ENCODE results near the gene SERINC5. TPM values are rescaled to one million over a fixed set of nuclear protein-coding genes. Genes with fewer than 3 reads are reported as not detected.
A peak's percentile ranks its signal among the peaks of the same experiment; 100 is the strongest.

The SERINC5 gene
- total RNA-seq, 2 donors from 2014 or later = 134 to 183 TPM

DNA sequence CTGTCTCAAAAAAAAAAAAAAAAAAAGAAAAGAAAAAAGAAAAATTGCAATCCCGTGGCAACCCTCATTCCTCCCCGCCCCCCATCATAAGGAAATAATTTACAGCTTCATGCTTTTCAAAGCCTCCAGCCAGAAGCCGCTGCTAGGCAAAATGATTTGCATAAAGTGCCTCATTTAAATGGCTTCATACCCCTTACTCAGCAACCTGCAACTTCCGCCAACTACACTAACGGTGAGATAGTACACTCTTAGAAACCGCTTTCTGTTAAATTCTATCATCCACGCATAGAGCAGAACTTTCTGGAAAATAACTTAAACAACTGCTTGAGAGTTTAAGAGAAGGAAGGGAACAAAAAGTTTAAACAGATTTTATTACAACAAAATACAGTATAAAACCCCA is 17.8 kb downstream of the SERINC5 start:
- Mint-ChIP-seq H3K36me3 (ENCODE audit: low read depth) (peaks cover 47% of the 10 kb centered on the region), H3K4me3 (no peak overlapping the region), H3K4me1 (peaks cover 17% of the 10 kb centered on the region), H3K9me3 (peaks cover 21% of the 10 kb centered on the region), H3K27ac (no peak overlapping the region), H3K27me3 (ENCODE audit: insufficient read depth) (no peaks in the 10 kb centered on the region)
- H3K4me3 ChIP-seq (ENCODE audit: low read length) = no peak overlapping the region
- H3K36me3 ChIP-seq (ENCODE audit: control insufficient read depth, insufficient read depth, low read length) = peaks cover 67% of the 10 kb centered on the region
- no peak overlapping the region for H3K9ac ChIP-seq (ENCODE audit: extremely low read depth, low read length, poor library complexity, severe bottlenecking)
- DNase-seq = no peak
- H3K4me1 ChIP-seq (ENCODE audit: control insufficient read depth, insufficient read depth, low read length) = no peaks in the 10 kb centered on the region
- H3K9me3 ChIP-seq (ENCODE audit: control insufficient read depth, low read length) = peaks cover 28% of the 10 kb centered on the region
- no peak overlapping the region for H3K27ac ChIP-seq (ENCODE audit: low read depth, low read length)
- 96 to 100% methylated on average over 1 to 7 of the region's 7 CpGs for WGBS, 2 experiments (ENCODE audit: insufficient coverage in 1 of 2, insufficient read length in 1 of 2)
- no peak for TF ChIP-seq CTCF (conservative IDR thresholded peaks at IDR 0.05)
- H3K27me3 ChIP-seq (ENCODE audit: control insufficient read depth, insufficient read depth, low read length, poor library complexity, severe bottlenecking) = no peaks in the 10 kb centered on the region

- H3K27me3 Mint-ChIP-seq (ENCODE audit: insufficient read depth) = no peaks in the 10 kb centered on the region
- 94% methylated on average over 5 of the region's 5 CpGs; no CpG with 5 or more reads in 1 of the 2 experiments for WGBS, 2 experiments (ENCODE audit: insufficient coverage in 1 of 2, insufficient read length in 1 of 2)
- peaks cover 17% of the 10 kb centered on the region for H3K4me1 Mint-ChIP-seq
- no peak for TF ChIP-seq CTCF (conservative IDR thresholded peaks at IDR 0.05)
- Histone ChIP-seq H3K9ac (ENCODE audit: extremely low read depth, low read length, poor library complexity, severe bottlenecking) (no peak overlapping the region), H3K36me3 (ENCODE audit: control insufficient read depth, insufficient read depth, low read length) (peaks cover 64% of the 10 kb centered on the region), H3K9me3 (ENCODE audit: control insufficient read depth, low read length) (peaks cover 19% of the 10 kb centered on the region), H3K4me3 (ENCODE audit: low read length) (no peak overlapping the region), H3K27me3 (ENCODE audit: control insufficient read depth, insufficient read depth, low read length, poor library complexity, severe bottlenecking) (no peaks in the 10 kb centered on the region), H3K4me1 (ENCODE audit: control insufficient read depth, insufficient read depth, low read length) (no peaks in the 10 kb centered on the region), H3K27ac (ENCODE audit: low read depth, low read length) (no peak overlapping the region)
- H3K27ac Mint-ChIP-seq = peak overlapping the region; percentile 28
- H3K4me3 Mint-ChIP-seq = no peak overlapping the region
- peaks cover 14% of the 10 kb centered on the region for H3K9me3 Mint-ChIP-seq
- H3K36me3 Mint-ChIP-seq (ENCODE audit: low read depth) = peaks cover 42% of the 10 kb centered on the region
- no peak for DNase-seq
Measured at GRCh38 chr5:80237243-80237642, 18.6 kb downstream of the SERINC5 start.

DNA sequence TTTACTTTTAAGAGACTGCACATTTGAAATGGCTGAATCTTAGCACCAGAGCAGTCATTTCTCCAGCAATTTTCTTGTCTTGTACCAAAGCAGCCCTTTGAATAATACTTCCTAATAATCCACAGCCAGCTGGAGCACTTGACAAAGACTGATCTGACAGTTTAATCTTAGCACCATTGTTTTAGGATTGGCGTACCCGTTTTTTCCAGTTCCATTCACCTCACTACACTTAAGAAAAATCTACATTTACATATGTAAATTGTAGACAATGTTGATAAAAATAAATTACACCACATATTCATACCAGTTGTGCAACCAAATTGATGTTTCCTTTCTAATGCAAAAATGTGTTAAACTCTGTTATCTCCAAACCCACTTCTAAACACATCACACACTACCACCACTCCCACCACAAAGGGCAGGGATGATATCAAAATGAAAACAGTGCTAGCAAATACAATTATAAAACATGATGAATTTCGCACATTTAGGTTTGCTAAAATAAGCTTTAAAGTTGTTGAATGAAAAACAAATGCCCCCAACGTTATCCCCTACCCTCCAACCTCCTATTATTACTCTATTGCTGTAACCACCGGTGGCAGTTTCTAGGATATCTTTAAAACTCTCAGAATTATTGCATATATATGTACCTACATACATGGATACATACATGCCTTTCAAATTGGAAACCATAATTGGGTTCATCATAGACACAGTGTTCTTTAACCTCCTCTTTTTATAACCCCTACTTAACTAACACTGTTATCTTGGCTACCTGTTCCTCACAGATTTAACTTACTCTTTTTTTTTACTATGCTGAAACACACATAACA is 21.5 kb downstream of the SERINC5 start:
- Histone ChIP-seq H3K4me1 (ENCODE audit: control insufficient read depth, insufficient read depth, low read length) (no peaks in the 10 kb centered on the region), H3K4me3 (ENCODE audit: low read length) (no peak overlapping the region), H3K9me3 (ENCODE audit: control insufficient read depth, low read length) (no peaks in the 10 kb centered on the region), H3K27me3 (ENCODE audit: control insufficient read depth, insufficient read depth, low read length, poor library complexity, severe bottlenecking) (no peaks in the 10 kb centered on the region), H3K27ac (ENCODE audit: low read depth, low read length) (no peak overlapping the region), H3K9ac (ENCODE audit: extremely low read depth, low read length, poor library complexity, severe bottlenecking) (no peak overlapping the region), H3K36me3 (ENCODE audit: control insufficient read depth, insufficient read depth, low read length) (peaks cover 48% of the 10 kb centered on the region)
- Mint-ChIP-seq H3K36me3 (ENCODE audit: low read depth) (peaks cover 33% of the 10 kb centered on the region), H3K27ac (peak overlapping the region; percentile 38), H3K4me3 (no peak overlapping the region), H3K9me3 (no peaks in the 10 kb centered on the region), H3K4me1 (peaks cover 35% of the 10 kb centered on the region), H3K27me3 (ENCODE audit: insufficient read depth) (no peaks in the 10 kb centered on the region)
- peak; percentile 1 for DNase-seq
- no peak for TF ChIP-seq CTCF (conservative IDR thresholded peaks at IDR 0.05)
- WGBS, 2 experiments (ENCODE audit: insufficient coverage in 1 of 2, insufficient read length in 1 of 2) = 84 to 88% methylated on average over 2 to 5 of the region's 5 CpGs

All from endodermal cell (in vitro differentiated cells).